ENCODE results near the gene FMN2. TPM values are rescaled to one million over a fixed set of nuclear protein-coding genes. Genes with fewer than 3 reads are reported as not detected.

The FMN2 gene
- polyA plus RNA-seq, 3 donors, result not detected

GRCh38 chr1:240149484-240150094, 57.9 kb downstream of the FMN2 start:
- Mint-ChIP-seq H3K4me3 (no peak overlapping the region), H3K9me3 (peaks cover 0 to 6% (median 0%) of the 10 kb centered on the region in 7 donors), H3K27me3 (ENCODE audit: low read depth in 3 of 3) (peaks cover 0 to 2% (median 2%) of the 10 kb centered on the region in 3 donors), H3K36me3 (no peaks in the 10 kb centered on the region), H3K4me1 (no peaks in the 10 kb centered on the region), H3K27ac (no peak overlapping the region)
- no peak overlapping the region for H3K4me2 ChIP-seq (replicated peaks; ENCODE audit: extremely low read depth, low read length, poor library complexity, severe bottlenecking)
- H3K79me2 ChIP-seq (ENCODE audit: insufficient read depth, low read length), result no peaks in the 10 kb centered on the region
- intact Hi-C loops (cut with micrococcal nuclease), result no loop called here
- no peak overlapping the region for H3K27ac ChIP-seq (ENCODE audit: low read depth in 1 of 2, low read length in 2 of 2)
- no peak overlapping the region for H3K4me3 ChIP-seq (replicated peaks in 1 of 3; ENCODE audit: low read depth in 2 of 3, low read length in 3 of 3)
- H3K9ac ChIP-seq (ENCODE audit: insufficient read depth, low read length, poor library complexity, severe bottlenecking), result no peak overlapping the region
- no peak overlapping the region for H2AFZ ChIP-seq (ENCODE audit: insufficient read depth, low read depth, low read length, poor library complexity, severe bottlenecking)
- H3K9me3 ChIP-seq (replicated peaks in 1 of 2; ENCODE audit: control insufficient read depth in 1 of 2, insufficient read depth in 1 of 2, low read length in 2 of 2), result no peaks in the 10 kb centered on the region
- no peaks in the 10 kb centered on the region for H4K20me1 ChIP-seq (ENCODE audit: insufficient read depth, low read length)
- TF ChIP-seq CTCF (IDR thresholded peaks at IDR 0.05), result peak; percentile 72
- no peaks in the 10 kb centered on the region for H3K4me1 ChIP-seq (ENCODE audit: control insufficient read depth in 1 of 2, insufficient read depth in 2 of 2, low read length in 2 of 2)
- DNase-seq, result no peak
- H3K36me3 ChIP-seq (replicated peaks in 1 of 2; ENCODE audit: control insufficient read depth in 1 of 2, insufficient read depth in 2 of 2, low read length in 2 of 2), result no peaks in the 10 kb centered on the region
- H3K27me3 ChIP-seq (ENCODE audit: control insufficient read depth in 2 of 2, insufficient read depth in 2 of 2, low read length in 2 of 2), result no peaks in the 10 kb centered on the region
- WGBS (ENCODE audit: insufficient coverage), result 17% methylated on average over 1 of the region's 3 CpGs

- Mint-ChIP-seq H3K9me3 (peaks cover 0 to 3% (median 0%) of the 10 kb centered on the region in 7 donors), H3K4me3 (no peak overlapping the region)
- no peak overlapping the region for H2AFZ ChIP-seq (ENCODE audit: insufficient read depth, low read depth, low read length, poor library complexity, severe bottlenecking)
Measured at GRCh38 chr1:240151136-240151735, 59.6 kb downstream of the FMN2 start.

More at GRCh38 chr1:240151136-240151735, 59.6 kb downstream of the FMN2 start:
- H3K27me3 ChIP-seq (ENCODE audit: control insufficient read depth in 2 of 2, insufficient read depth in 2 of 2, low read length in 2 of 2), result no peaks in the 10 kb centered on the region
- TF ChIP-seq CTCF (IDR thresholded peaks at IDR 0.05), result no peak
- Mint-ChIP-seq H3K27ac (no peak overlapping the region), H3K36me3 (no peaks in the 10 kb centered on the region), H3K4me1 (no peaks in the 10 kb centered on the region), H3K27me3 (ENCODE audit: low read depth in 3 of 3) (peaks cover 0 to 2% (median 2%) of the 10 kb centered on the region in 3 donors)
- no peaks in the 10 kb centered on the region for H3K36me3 ChIP-seq (replicated peaks in 1 of 2; ENCODE audit: control insufficient read depth in 1 of 2, insufficient read depth in 2 of 2, low read length in 2 of 2)
- no peak for DNase-seq
- no peaks in the 10 kb centered on the region for H3K9me3 ChIP-seq (replicated peaks in 1 of 2; ENCODE audit: control insufficient read depth in 1 of 2, insufficient read depth in 1 of 2, low read length in 2 of 2)
- H3K9ac ChIP-seq (ENCODE audit: insufficient read depth, low read length, poor library complexity, severe bottlenecking), result no peak overlapping the region
- intact Hi-C loops (cut with micrococcal nuclease), result no loop called here
- H3K4me2 ChIP-seq (replicated peaks; ENCODE audit: extremely low read depth, low read length, poor library complexity, severe bottlenecking), result no peak overlapping the region
- no peak overlapping the region for H3K27ac ChIP-seq (ENCODE audit: low read depth in 1 of 2, low read length in 2 of 2)
- WGBS (ENCODE audit: insufficient coverage), result 33% methylated on average over 3 of the region's 7 CpGs
- H3K79me2 ChIP-seq (ENCODE audit: insufficient read depth, low read length), result no peaks in the 10 kb centered on the region
- H3K4me3 ChIP-seq (replicated peaks in 1 of 3; ENCODE audit: low read depth in 2 of 3, low read length in 3 of 3), result no peak overlapping the region
- H4K20me1 ChIP-seq (ENCODE audit: insufficient read depth, low read length), result no peaks in the 10 kb centered on the region
- no peaks in the 10 kb centered on the region for H3K4me1 ChIP-seq (ENCODE audit: control insufficient read depth in 1 of 2, insufficient read depth in 2 of 2, low read length in 2 of 2)
